B cell (primary cell): ENCODE results near the gene EHD3. TPM values are rescaled to one million over a fixed set of nuclear protein-coding genes. Genes with fewer than 3 reads are reported as not detected.
A peak's percentile ranks its signal among the peaks of the same experiment; 100 is the strongest.

Source experiments
- ATAC-seq: fragments of 200-7000 bp; cut with Tn5 transposase; one replicate; pipeline ENCODE4 v1.10.0; 2021; ENCODE audit warnings: low read depth, mild to moderate bottlenecking, moderate number of reproducible peaks, moderate library complexity
- CTCF ChIA-PET: fragments of 350-600 bp; sonication (Branson Sonifier 250); formaldehyde crosslinking; loops from one replicate; lab custom pipeline; 2021; ENCODE audit warnings: antibody characterized with exemption, inconsistent platforms; lab: Charles Lee
- POLR2A ChIA-PET: fragments of 350-600 bp; sonication (Branson Sonifier 250); formaldehyde crosslinking; loops from one replicate; lab custom pipeline; 2021; ENCODE audit warnings: antibody characterized with exemption; lab: Charles Lee
- DNase-seq: peaks from one replicate; pipeline ENCODE4 v3.0.0; 2013
- H2AFZ ChIP-seq: 2 replicates; pipeline ENCODE4 v1.6.1; 2012; ENCODE audit warnings: mild to moderate bottlenecking, low read depth, low read length; ENCODE audit not compliant: insufficient read depth, poor library complexity, severe bottlenecking
- H3K27ac ChIP-seq, 2 donors: 1 replicate in 1 of 2; 2 replicates in 1 of 2; pipeline ENCODE4 v1.5.1; 2012 to 2013; ENCODE audit warnings: low read length in 2 of 2, mild to moderate bottlenecking in 2 of 2, moderate library complexity in 1 of 2
- H3K27me3 ChIP-seq, 4 experiments: fragments of 200-600 bp in 1 of 4; sonication (generic) in 1 of 4; replicated peaks in 1 of 4; 1 replicate in 2 of 4; 2 replicates in 2 of 4; pipeline versions ENCODE4 v1.6.1 to v1.7.0; 2013 to 2016; ENCODE audit warnings: low read length in 3 of 4, mild to moderate bottlenecking in 2 of 4, mixed read lengths in 1 of 4, moderate library complexity in 1 of 4; ENCODE audit not compliant: insufficient read depth in 4 of 4, control insufficient read depth in 3 of 4; ENCODE audit errors: control extremely low read depth in 1 of 4
- H3K36me3 ChIP-seq, 2 experiments: replicated peaks in 1 of 2; 1 replicate in 1 of 2; 2 replicates in 1 of 2; pipeline versions ENCODE4 v1.6.1 to v1.7.1; 2013; ENCODE audit warnings: low read length in 1 of 2; ENCODE audit not compliant: insufficient read depth in 2 of 2, control insufficient read depth in 1 of 2; ENCODE audit errors: control extremely low read depth in 1 of 2, extremely low read depth in 1 of 2
- H3K4me1 ChIP-seq, 2 donors: fragments of 200-600 bp in 1 of 2; sonication (generic) in 1 of 2; 1 replicate in 1 of 2; 2 replicates in 1 of 2; pipeline versions ENCODE4 v1.5.1 to v1.6.1; 2013 to 2017; ENCODE audit warnings: low read length in 2 of 2; ENCODE audit not compliant: control insufficient read depth in 2 of 2, insufficient read depth in 2 of 2
- H3K4me2 ChIP-seq: replicated peaks from 2 replicates; pipeline ENCODE3; 2012; ENCODE audit warnings: mild to moderate bottlenecking, low read depth, low read length; ENCODE audit not compliant: poor library complexity, severe bottlenecking
- H3K4me3 ChIP-seq, 5 experiments: fragments of 200-600 bp in 1 of 5; sonication (generic) in 1 of 5; 1 replicate in 3 of 5; 2 replicates in 2 of 5; pipeline versions ENCODE4 v1.5.1 to v1.7.0; 2011 to 2016; ENCODE audit warnings: low read length in 4 of 5, mild to moderate bottlenecking in 4 of 5, low read depth in 2 of 5, control low read depth in 1 of 5, moderate library complexity in 1 of 5; ENCODE audit not compliant: insufficient read depth in 1 of 5; ENCODE audit errors: control extremely low read depth in 1 of 5, extremely low read depth in 1 of 5
- H3K79me2 ChIP-seq: fragments of 200-600 bp; sonication (generic); one replicate; pipeline ENCODE4 v1.6.0; 2016; ENCODE audit warnings: low read length; ENCODE audit not compliant: control insufficient read depth, insufficient read depth
- H3K9ac ChIP-seq: fragments of 200-600 bp; sonication (generic); 2 replicates; pipeline ENCODE4 v1.6.1; 2017; ENCODE audit warnings: mild to moderate bottlenecking, low read length, moderate library complexity
- H3K9me3 ChIP-seq, 3 donors: one replicate each; pipeline versions ENCODE4 v1.6.1 to v1.7.1; 2013; ENCODE audit warnings: low read length in 2 of 3; ENCODE audit not compliant: control insufficient read depth in 2 of 3, insufficient read depth in 1 of 3; ENCODE audit errors: control extremely low read depth in 1 of 3
- H4K20me1 ChIP-seq: 2 replicates; pipeline ENCODE4 v1.6.0; 2012; ENCODE audit warnings: mild to moderate bottlenecking, low read length; ENCODE audit not compliant: insufficient read depth, control insufficient read depth, poor library complexity, severe bottlenecking
- H3K27ac Mint-ChIP-seq: one replicate; pipeline ENCODE4 v1.8.0; 2021; ENCODE audit warnings: mixed read lengths
- H3K27me3 Mint-ChIP-seq: one replicate; pipeline ENCODE4 v1.8.0; 2021; ENCODE audit warnings: mixed read lengths
- H3K4me1 Mint-ChIP-seq: one replicate; pipeline ENCODE4 v1.8.0; 2021; ENCODE audit warnings: mixed read lengths
- H3K4me3 Mint-ChIP-seq: one replicate; pipeline ENCODE4 v1.8.0; 2021; ENCODE audit warnings: mixed read lengths
- H3K9me3 Mint-ChIP-seq: one replicate; pipeline ENCODE4 v1.8.0; 2022; ENCODE audit warnings: mixed read lengths; ENCODE audit not compliant: insufficient read depth
- CTCF ChIP-seq: fragments of 200-600 bp; IDR thresholded peaks from one replicate; pipeline ENCODE4 v1.8.0; 2022; ENCODE audit warnings: antibody characterized with exemption, mild to moderate bottlenecking
- EZH2 ChIP-seq: IDR thresholded peaks from 2 replicates; pipeline ENCODE4 v1.6.1; 2012; ENCODE audit warnings: borderline replicate concordance, low read depth, mild to moderate bottlenecking, moderate library complexity, low read length; ENCODE audit not compliant: insufficient read depth, poor library complexity, severe bottlenecking
- WGBS: methylation state at CpG from one replicate; pipeline ENCODE4 v1.1.5; 2013; ENCODE audit warnings: missing lambda C conversion rate; ENCODE audit not compliant: insufficient coverage; 5-methylcytosine and 5-hydroxymethylcytosine counted together
- intact Hi-C: fragments of 100-400 bp; cut with micrococcal nuclease; formaldehyde crosslinking; loops from one replicate; pipeline ENCODE4 v1.10.0; 2022
- polyA plus RNA-seq: library from polyadenylated mRNA; depleted of rRNA; stranded (reverse); fragments of >200 nt; gene quantifications from 2 replicates; pipeline ENCODE4 v1.2.3, GENCODE V29; 2012
- total RNA-seq, 2 donors: library from RNA; stranded (reverse); fragments of 120-200 nt in 1 of 2; gene quantifications; 1 replicate in 1 of 2; 2 replicates in 1 of 2; pipeline versions ENCODE4 v1.2.3 to v1.2.4, GENCODE V29; 2013 to 2022

The EHD3 gene
- total and polyA plus RNA-seq, 2 donors (not counting 1 experiment from before 2014, with no cell fraction given) = 19.0 to 60.5 TPM

DNA sequence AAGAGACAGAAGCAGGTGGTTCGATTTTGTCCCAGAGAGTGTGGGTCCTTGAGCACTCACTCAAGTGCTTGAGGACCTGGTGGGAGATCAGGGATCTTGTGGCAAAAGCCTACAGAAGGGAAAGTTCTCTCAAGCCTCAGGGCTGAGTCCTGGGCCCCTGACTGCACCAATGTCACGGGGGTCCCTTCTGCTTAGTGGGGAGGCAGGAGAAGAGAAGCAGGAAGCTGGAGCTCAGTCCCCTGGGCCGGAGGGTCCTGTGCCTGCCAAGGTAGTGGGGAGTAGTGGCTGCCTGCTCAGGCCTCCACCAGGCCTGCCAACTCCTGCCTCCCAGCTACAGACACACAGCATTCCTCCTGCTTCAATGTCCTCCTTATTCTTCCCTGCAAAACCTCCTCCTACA, 28.3 kb upstream of the EHD3 start:
- no peak for DNase-seq
- 100% methylated on average over 2 of the region's 3 CpGs for WGBS
- Histone ChIP-seq H3K36me3 (peaks cover 0 to 3% of the 10 kb centered on the region in 2 experiments), H4K20me1 (no peaks in the 10 kb centered on the region), H3K4me3 (no peak overlapping the region), H2AFZ (no peak overlapping the region), H3K27me3 (no peaks in the 10 kb centered on the region), H3K79me2 (no peaks in the 10 kb centered on the region), H3K27ac (no peak overlapping the region), H3K4me1 (peaks cover 13 to 16% of the 10 kb centered on the region in 2 donors), H3K4me2 (no peak overlapping the region), H3K9ac (no peak overlapping the region), H3K9me3 (no peaks in the 10 kb centered on the region)
- intact Hi-C loops = no loop called here
- no peak overlapping the region for H3K27ac Mint-ChIP-seq
- H3K27me3 Mint-ChIP-seq = no peaks in the 10 kb centered on the region
- no peak for ATAC-seq
- no peaks in the 10 kb centered on the region for H3K9me3 Mint-ChIP-seq
- CTCF ChIA-PET = interaction anchor here (1.0 to 3.0 kb wide), 4 partner anchors 11 to 128 kb away, joined by 3 to 13 read pairs (median 6); partner anchors contain the start of gene CAPN14
- no peak overlapping the region for H3K4me3 Mint-ChIP-seq
- POLR2A ChIA-PET = no interaction called here
- TF ChIP-seq CTCF (no peak), EZH2 (no peak)
- peaks cover 18% of the 10 kb centered on the region for H3K4me1 Mint-ChIP-seq

GRCh38 chr2:31207790-31208189, 26.2 kb upstream of the EHD3 start:
- Mint-ChIP-seq H3K27me3 (no peaks in the 10 kb centered on the region), H3K4me3 (no peak overlapping the region), H3K27ac (no peak overlapping the region), H3K4me1 (peaks cover 21% of the 10 kb centered on the region), H3K9me3 (no peaks in the 10 kb centered on the region)
- Histone ChIP-seq H3K27me3 (no peaks in the 10 kb centered on the region), H2AFZ (peak overlapping the region; percentile 67), H3K36me3 (peaks cover 0 to 3% of the 10 kb centered on the region in 2 experiments), H3K4me2 (peak overlapping the region; percentile 51), H3K79me2 (no peaks in the 10 kb centered on the region), H4K20me1 (no peaks in the 10 kb centered on the region), H3K9me3 (no peaks in the 10 kb centered on the region), H3K4me3 (no peak overlapping the region), H3K9ac (no peak overlapping the region), H3K4me1 (peaks cover 13 to 16% of the 10 kb centered on the region in 2 donors), H3K27ac (peak overlapping the region in 1 of 2 donors; percentile 23)
- WGBS = 20% methylated on average over 2 of the region's 2 CpGs
- POLR2A ChIA-PET = interaction anchor here (1.0 kb wide), 1 partner anchor 13 kb away, joined by 3 read pairs; no protein-coding TSS in a partner anchor
- ATAC-seq (peak; percentile 36), DNase-seq (no peak)
- TF ChIP-seq EZH2 (no peak), CTCF (no peak)
- intact Hi-C loops = no loop called here
- CTCF ChIA-PET = interaction anchor here (0.8 to 3.0 kb wide), 13 partner anchors 8 to 345 kb away, joined by 3 to 17 read pairs (median 5); partner anchors contain the start of gene CAPN14
